Measurements from ENCODE around the gene DCUN1D2. TPM values are rescaled to one million over a fixed set of nuclear protein-coding genes. Genes with fewer than 3 reads are reported as not detected.

Gene DCUN1D2
- total RNA-seq (19.5 TPM), polyA plus RNA-seq (ENCODE audit: insufficient read depth, low read depth, low replicate concordance) (7.6 TPM)
- long read RNA-seq, donor 1, partial matches to known transcripts, result 0 of 1 reads
- long read RNA-seq, donor 1, other reads (novel, unspliced or antisense), result 0 of 1 reads
- long read RNA-seq, donor 2, partial matches to known transcripts, result 0 of 3 reads
- long read RNA-seq, donor 2, other reads (novel, unspliced or antisense), result 0 of 3 reads
- long read RNA-seq, donor 3, partial matches to known transcripts, result 0 of 3 reads
- long read RNA-seq, donor 3, other reads (novel, unspliced or antisense), result 0 of 3 reads
- long read RNA-seq, donor 4, result 0 reads
- long read RNA-seq, donor 5, partial matches to known transcripts, result 0 of 2 reads
- long read RNA-seq, donor 5, other reads (novel, unspliced or antisense), result 0 of 2 reads
- long read RNA-seq, donor 6, result 0 reads
- long read RNA-seq, donor 7, partial matches to known transcripts, result 0 of 3 reads
- long read RNA-seq, donor 7, other reads (novel, unspliced or antisense), result 3 of 3 reads
- long read RNA-seq, donor 8, result 0 reads
- long read RNA-seq, donor 9, result 0 reads
- long read RNA-seq, donor 10, result 0 reads

GRCh38 chr13:113490496-113491417 is at the start of gene DCUN1D2:
DCUN1D2 (minus strand) TSS chr13:113490711; CDS start chr13:113490669, 42 bp downstream.
- H3K36me3 ChIP-seq (ENCODE audit: control insufficient read depth in 2 of 3, insufficient read depth in 3 of 3, low read length in 3 of 3), result peaks cover 0 to 3% (median 2%) of the 10 kb centered on the region in 3 donors
- no peak for TF ChIP-seq CTCF (IDR thresholded peaks at IDR 0.05; ENCODE audit: borderline replicate concordance, extremely low read depth, insufficient read depth)
- FAIRE-seq, result no peak
- no peaks in the 10 kb centered on the region for H3K9me3 ChIP-seq (ENCODE audit: control insufficient read depth in 2 of 3, insufficient read depth in 1 of 3, low read length in 3 of 3)
- H3K4me1 ChIP-seq (ENCODE audit: control insufficient read depth in 2 of 3, insufficient read depth in 2 of 3, low read depth in 1 of 3, low read length in 3 of 3), result peaks cover 0 to 13% (median 6%) of the 10 kb centered on the region in 3 donors
- peak within 1 kb of the TSS; percentile 47 to 49 for H3K27ac ChIP-seq (ENCODE audit: low read depth in 2 of 2, low read length in 2 of 2)
- intact Hi-C loops (cut with DNase I), result no loop called here
- peak; percentile 94 to 98 (median 97) for DNase-seq
- H3K4me3 ChIP-seq (ENCODE audit: low read length in 3 of 3), result peak within 1 kb of the TSS; percentile 59 to 80 (median 78)
- H3K27me3 ChIP-seq (ENCODE audit: control insufficient read depth, insufficient read depth, low read length), result no peaks in the 10 kb centered on the region
- peak within 1 kb of the TSS; percentile 51 to 71 (median 62) for H3K9ac ChIP-seq (ENCODE audit: low read length in 3 of 3)

GRCh38 chr13:113539822-113540221 is 49.3 kb upstream of the DCUN1D2 start:
- no peaks in the 10 kb centered on the region for H3K9me3 ChIP-seq (ENCODE audit: control insufficient read depth in 2 of 3, insufficient read depth in 1 of 3, low read length in 3 of 3)
- no peak for FAIRE-seq
- TF ChIP-seq CTCF (IDR thresholded peaks at IDR 0.05; ENCODE audit: borderline replicate concordance, extremely low read depth, insufficient read depth), result no peak
- no peak overlapping the region for H3K27ac ChIP-seq (ENCODE audit: low read depth in 2 of 2, low read length in 2 of 2)
- no peaks in the 10 kb centered on the region for H3K27me3 ChIP-seq (ENCODE audit: control insufficient read depth, insufficient read depth, low read length)
- H3K4me1 ChIP-seq (ENCODE audit: control insufficient read depth in 2 of 3, insufficient read depth in 2 of 3, low read depth in 1 of 3, low read length in 3 of 3), result peaks cover 0 to 10% (median 7%) of the 10 kb centered on the region in 3 donors
- no peak overlapping the region for H3K4me3 ChIP-seq (ENCODE audit: low read length in 3 of 3)
- peaks cover 0 to 6% (median 6%) of the 10 kb centered on the region in 3 donors for H3K36me3 ChIP-seq (ENCODE audit: control insufficient read depth in 2 of 3, insufficient read depth in 3 of 3, low read length in 3 of 3)
- no peak overlapping the region for H3K9ac ChIP-seq (ENCODE audit: low read length in 3 of 3)
- DNase-seq, result no peak
- intact Hi-C loops (cut with DNase I), result no loop called here

GRCh38 chr13:113539176-113539575 is 48.7 kb upstream of the DCUN1D2 start:
- FAIRE-seq (no peak), DNase-seq (peak in 1 of 5 donors; percentile 38)
- intact Hi-C loops (cut with DNase I), result no loop called here
- TF ChIP-seq CTCF (IDR thresholded peaks at IDR 0.05; ENCODE audit: borderline replicate concordance, extremely low read depth, insufficient read depth), result no peak
- no peak overlapping the region for H3K4me3 ChIP-seq (ENCODE audit: low read length in 3 of 3)
- H3K4me1 ChIP-seq (ENCODE audit: control insufficient read depth in 2 of 3, insufficient read depth in 2 of 3, low read depth in 1 of 3, low read length in 3 of 3), result peaks cover 0 to 3% (median 2%) of the 10 kb centered on the region in 3 donors
- H3K27me3 ChIP-seq (ENCODE audit: control insufficient read depth, insufficient read depth, low read length), result no peaks in the 10 kb centered on the region
- H3K36me3 ChIP-seq (ENCODE audit: control insufficient read depth in 2 of 3, insufficient read depth in 3 of 3, low read length in 3 of 3), result peaks cover 0 to 6% (median 6%) of the 10 kb centered on the region in 3 donors
- no peak overlapping the region for H3K9ac ChIP-seq (ENCODE audit: low read length in 3 of 3)
- no peaks in the 10 kb centered on the region for H3K9me3 ChIP-seq (ENCODE audit: control insufficient read depth in 2 of 3, insufficient read depth in 1 of 3, low read length in 3 of 3)
- H3K27ac ChIP-seq (ENCODE audit: low read depth in 2 of 2, low read length in 2 of 2), result no peak overlapping the region
